ENCODE results near the gene NTRK3.

Gene NTRK3

DNA sequence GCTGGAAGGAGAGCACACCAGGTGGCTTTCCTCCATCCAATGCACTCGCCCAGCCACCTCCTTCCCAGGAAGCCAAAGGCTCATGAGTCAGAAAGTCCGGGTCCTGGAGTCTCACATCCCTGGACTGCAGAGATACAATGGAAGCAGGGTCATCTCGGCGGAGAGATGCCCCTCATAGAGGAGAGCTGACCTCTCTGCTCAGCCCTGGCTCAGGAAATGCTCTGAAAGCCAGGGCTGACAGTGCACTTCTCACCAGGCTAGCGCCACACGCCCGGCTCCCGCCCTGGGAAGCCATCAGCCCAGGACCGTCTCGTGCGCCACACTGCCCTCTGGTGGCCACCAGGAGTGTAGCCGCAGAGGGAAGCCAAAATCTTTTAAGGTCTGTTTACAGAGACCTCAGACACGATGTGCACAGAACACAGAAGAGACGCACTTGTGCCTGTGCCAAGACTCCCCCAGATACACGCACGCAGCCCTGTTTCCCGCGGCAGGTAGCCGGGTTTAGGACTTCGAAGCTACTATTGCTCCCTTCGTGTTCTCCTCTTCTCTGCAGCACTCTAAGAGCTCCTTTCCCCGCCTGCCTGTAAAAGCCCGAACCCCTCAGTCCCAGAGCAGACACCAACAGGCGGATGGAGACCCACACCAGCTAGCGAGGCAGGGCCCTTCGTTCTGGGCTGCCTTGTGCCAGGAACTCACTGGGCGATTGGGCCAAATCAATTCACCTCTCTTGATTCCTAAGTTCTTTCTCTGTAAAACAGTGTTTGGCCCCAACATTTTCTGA is 9.7 kb downstream of the NTRK3 start:
- no peak for TF ChIP-seq GATA2 (IDR thresholded peaks at IDR 0.05; ENCODE audit: low read depth, low read length)
- no peak for TF ChIP-seq GATA3 (IDR thresholded peaks at IDR 0.05; ENCODE audit: low read depth, low read length)

DNA sequence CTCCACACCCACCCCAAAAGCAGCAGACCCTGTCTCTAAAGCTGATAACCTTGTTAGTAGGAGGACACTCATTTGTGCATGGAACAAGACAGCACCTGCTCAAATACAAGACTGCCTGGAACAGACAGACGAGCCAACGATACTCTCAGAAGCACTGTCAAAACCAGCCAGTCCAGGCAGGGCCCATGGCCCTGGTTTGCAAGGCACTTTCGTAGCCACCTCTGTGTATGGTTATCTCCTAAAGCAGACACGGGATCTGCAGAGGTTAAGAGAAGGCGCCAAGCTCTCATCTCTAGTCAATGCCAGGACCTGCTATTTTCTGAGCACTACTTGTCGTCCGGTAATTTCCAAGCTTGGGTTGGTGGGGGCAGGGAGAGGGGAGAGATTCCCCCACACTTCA is 10.5 kb downstream of the NTRK3 start:
- no peak for TF ChIP-seq GATA3 (IDR thresholded peaks at IDR 0.05; ENCODE audit: low read depth, low read length)
- TF ChIP-seq GATA2 (IDR thresholded peaks at IDR 0.05; ENCODE audit: low read depth, low read length) = no peak

DNA sequence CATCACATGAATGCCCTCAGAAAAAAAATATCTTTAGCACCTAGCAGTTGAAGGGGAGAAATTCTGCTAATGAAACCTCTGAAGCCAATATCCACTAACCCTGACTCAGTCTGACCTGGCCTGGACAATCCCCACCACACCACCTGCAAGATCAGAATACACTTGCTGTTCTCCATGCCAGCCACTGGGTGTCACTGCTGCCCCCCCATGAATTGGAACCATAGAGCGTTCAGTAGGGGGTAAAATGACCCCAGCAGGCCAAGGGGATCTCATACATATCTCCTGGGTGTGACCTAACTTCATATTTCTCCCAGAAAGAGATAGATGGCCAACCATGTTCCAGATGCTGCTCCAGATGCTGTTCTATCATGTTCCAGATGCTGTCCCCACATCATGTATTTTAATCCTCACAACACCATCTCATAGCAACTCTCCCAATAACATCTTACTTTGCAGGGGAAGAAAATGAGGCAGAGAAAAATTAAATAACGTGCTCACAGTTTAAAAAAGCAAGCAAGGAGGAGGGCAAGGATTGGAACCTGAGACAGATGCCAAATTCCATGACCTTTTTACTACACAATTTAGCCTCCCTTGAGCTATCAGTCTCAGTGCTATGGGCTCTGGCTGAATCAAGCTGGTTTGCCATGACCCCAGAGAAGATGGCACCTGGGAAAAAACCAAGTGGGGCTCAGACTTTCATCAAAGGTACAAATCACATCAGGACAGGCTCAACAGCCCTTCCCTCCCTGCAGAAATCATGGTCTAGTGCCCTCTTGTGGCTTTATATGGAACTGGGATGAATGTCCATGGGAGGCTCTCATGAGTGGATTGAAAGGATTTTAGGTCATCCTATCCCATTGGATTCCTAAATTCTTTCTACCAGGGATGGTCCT is 12.4 kb downstream of the NTRK3 start:
- TF ChIP-seq GATA2 (IDR thresholded peaks at IDR 0.05; ENCODE audit: low read depth, low read length) (no peak), GATA3 (IDR thresholded peaks at IDR 0.05; ENCODE audit: low read depth, low read length) (no peak)

DNA sequence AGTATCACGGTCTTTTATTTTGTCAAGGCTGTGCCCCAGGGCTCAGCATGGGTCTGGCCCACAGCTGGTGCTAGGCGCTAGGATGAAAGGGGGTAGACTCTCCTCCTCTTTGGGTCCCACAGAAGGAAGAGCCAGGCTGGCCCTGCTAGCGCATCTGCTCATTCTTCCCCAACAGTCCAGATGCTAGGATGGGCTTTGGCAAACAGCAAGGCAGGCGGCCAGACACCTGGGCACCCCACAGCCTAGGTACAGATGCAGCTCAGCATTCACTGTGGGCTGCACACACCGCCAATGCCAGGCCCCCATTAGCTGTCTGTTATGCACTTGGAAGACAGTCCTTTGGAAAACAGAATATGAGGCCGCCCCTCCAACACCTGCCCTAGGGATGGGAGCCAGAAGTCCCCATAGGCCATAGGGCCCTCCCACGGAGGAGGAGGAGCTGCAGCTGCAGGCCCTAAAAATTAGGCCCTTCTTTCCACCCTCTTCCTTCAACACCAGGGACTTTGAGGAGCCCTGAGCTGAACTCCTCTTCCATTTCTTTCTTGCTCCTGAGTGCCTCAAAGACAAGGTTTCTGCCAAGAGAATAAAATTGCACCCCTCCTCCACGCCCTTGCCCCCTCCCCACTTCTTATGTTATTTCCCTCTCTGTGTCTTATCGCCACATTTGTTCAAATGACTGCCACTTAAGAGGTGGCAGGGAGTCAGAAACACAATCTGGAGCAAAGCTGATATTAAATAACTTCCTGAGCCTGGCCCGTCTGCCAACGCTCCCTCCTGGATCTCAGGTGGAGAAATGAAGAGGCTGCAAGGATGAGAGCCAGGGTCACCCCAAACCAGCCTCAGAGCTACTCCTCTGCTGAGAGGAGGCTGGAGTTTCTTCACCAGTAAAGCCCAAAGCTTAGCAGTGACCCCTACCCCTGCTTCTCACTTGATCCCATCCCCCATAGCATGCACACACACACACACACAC is 13.7 kb downstream of the NTRK3 start:
- TF ChIP-seq GATA3 (IDR thresholded peaks at IDR 0.05; ENCODE audit: low read depth, low read length) (no peak), GATA2 (IDR thresholded peaks at IDR 0.05; ENCODE audit: low read depth, low read length) (no peak)

DNA sequence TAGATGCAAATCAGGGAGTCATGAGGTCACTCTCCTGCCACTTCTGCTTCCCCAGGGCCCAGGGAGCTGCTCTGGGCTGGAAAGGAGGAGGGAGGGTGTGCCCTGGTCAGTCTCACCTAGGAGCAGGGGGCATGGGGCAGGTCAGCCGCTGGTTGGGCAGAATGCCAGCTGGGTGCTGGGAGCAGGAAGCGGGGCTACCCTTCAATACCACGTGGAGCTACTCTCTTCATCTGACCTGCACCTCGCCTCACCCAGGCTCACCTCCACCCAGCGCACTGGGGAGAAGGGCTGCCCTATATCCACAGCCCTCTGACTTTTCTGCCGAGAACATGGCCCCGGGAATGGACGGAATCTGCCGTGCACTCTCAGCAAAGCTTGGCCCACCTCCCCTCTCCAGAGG is 15.1 kb downstream of the NTRK3 start:
- TF ChIP-seq GATA3 (IDR thresholded peaks at IDR 0.05; ENCODE audit: low read depth, low read length) (no peak), GATA2 (IDR thresholded peaks at IDR 0.05; ENCODE audit: low read depth, low read length) (no peak)

DNA sequence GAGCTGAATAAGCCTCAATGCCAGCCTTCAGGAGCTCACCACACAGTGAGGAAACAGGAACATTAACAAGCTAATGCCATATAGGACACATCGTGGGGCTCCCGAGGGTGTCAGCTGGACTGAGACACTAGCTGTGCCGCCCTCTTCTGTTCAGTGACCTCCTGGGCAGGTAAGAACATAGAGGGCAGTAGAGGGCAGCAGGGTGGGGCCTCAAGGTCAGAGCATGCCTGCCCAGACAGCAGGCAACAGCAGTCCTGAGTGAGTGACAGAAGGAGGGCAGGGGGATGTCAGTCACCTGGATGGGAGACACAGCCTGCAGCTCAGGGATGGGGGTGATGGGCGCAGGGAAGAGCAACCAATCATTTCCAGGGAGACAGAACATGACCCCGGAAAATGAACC is 15.5 kb downstream of the NTRK3 start:
- TF ChIP-seq GATA3 (IDR thresholded peaks at IDR 0.05; ENCODE audit: low read depth, low read length) = no peak
- no peak for TF ChIP-seq GATA2 (IDR thresholded peaks at IDR 0.05; ENCODE audit: low read depth, low read length)

DNA sequence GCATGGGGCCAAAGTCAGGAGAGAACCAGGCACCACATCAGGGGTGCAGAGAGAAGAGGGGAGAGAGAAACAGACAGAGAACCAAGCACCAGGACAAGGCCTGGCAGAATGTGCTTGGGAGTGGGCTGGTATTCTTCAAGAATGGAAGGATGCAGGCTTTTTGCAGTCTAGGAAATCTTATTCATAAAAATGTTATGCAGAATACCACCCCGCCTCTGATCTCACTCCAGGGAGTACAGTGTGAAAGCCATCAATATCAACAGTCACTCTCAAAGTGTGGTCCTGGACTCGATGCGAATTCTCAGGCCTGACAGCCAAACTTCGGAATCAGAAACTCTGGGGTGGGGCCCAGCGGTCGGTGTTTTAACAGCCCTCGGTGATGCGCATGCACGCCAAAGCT is 16.9 kb downstream of the NTRK3 start:
- TF ChIP-seq GATA3 (IDR thresholded peaks at IDR 0.05; ENCODE audit: low read depth, low read length) = no peak
- TF ChIP-seq GATA2 (IDR thresholded peaks at IDR 0.05; ENCODE audit: low read depth, low read length) = no peak

DNA sequence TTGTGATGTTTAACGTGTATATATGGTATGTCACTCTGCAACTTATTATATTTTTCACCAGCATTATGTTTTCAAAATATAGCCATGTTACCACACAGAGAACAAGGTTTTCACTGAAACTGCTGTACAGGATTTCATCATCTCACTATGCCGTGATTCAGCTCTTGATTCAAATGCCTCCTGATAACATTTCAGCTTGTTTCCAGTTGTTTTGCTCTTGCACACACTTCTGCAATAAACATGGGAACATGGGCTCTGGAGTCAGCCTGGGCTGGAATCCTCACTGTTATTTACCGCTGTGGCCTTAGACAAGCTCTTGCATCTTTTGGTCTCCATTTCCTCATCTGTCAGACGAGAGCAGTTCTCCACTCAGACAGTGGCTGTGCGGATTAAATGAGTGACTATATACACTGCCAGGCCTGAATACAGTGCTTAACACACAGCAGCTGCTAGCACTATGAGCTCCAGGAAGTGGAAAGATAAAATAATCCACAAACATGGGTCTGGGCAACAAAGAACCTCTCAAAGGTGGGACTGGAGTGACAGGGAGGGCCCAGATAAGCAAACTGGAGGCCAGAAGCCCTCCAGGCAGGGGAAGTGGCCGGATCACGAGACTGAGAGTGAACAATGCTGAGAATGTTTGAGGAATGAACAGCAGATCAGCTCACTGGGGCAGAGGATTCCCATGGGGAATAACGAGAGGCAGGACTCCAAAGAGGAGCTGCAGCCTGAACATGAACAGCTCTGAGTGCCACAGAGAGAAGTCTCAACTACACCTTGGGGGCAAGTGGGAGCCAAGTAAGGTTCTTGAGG is 17.7 kb downstream of the NTRK3 start:
- no peak for TF ChIP-seq GATA2 (IDR thresholded peaks at IDR 0.05; ENCODE audit: low read depth, low read length)
- TF ChIP-seq GATA3 (IDR thresholded peaks at IDR 0.05; ENCODE audit: low read depth, low read length) = no peak

DNA sequence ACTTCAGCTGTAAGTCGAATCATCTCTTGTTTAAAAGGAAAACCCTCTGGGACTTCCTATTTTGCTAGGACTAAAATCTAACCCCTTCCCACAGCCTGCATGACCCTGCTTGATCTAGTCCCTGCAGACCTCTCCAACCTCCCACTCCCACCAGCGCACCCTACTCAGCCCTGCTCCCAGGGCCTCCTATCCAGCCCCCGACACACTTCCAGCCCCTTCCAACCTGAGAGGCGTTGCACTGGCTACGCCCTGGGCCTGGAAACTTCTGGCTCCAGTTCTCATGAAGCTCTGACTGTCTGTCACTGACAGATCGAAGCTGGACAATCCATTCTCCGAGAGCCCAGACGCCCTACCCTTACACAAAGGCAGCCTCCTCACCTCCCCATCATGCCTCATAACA is 21.8 kb downstream of the NTRK3 start:
- TF ChIP-seq GATA2 (IDR thresholded peaks at IDR 0.05; ENCODE audit: low read depth, low read length) = no peak
- TF ChIP-seq GATA3 (IDR thresholded peaks at IDR 0.05; ENCODE audit: low read depth, low read length) = no peak

DNA sequence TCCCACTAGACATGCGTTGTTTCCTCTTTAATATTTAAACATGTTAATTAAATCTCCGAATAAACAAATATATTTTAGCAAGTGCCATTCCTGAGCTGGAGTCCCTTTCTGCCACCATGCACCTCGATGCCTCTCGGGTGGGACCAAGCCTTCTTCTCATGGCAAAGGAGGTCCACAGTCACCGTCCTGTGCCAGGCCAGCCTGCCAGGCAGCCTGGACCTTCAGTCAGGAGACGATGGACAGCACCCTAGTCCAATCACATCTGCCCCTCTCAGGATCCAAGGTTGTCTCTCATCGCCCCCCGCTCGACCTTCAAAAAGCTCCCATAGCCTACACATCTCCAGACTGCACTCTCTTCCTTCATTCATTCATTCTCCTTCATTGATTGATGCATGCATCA is 22.6 kb downstream of the NTRK3 start:
- no peak for TF ChIP-seq GATA3 (IDR thresholded peaks at IDR 0.05; ENCODE audit: low read depth, low read length)
- no peak for TF ChIP-seq GATA2 (IDR thresholded peaks at IDR 0.05; ENCODE audit: low read depth, low read length)

DNA sequence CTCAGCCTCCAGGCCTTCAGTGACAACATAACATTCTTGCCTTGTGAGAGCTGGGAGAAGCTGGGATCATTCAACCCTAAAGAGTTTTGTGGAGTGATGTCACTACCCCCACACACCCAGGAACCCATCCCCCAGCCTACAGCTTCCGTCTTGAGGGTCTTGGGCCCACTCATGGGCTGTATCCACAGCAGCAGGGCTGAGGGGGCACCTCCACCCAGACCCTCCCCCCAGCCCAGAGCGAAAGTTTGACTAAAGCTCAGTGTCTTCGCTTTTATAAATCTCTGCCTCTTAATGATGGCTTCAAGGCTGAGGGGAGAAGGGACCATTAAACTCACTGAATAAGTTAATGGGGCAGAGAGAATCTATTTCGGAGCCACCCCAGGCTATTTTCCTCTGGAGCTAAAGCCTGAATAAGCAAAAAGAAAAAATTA is 23.8 kb downstream of the NTRK3 start:
- TF ChIP-seq GATA2 (IDR thresholded peaks at IDR 0.05; ENCODE audit: low read depth, low read length) = no peak
- no peak for TF ChIP-seq GATA3 (IDR thresholded peaks at IDR 0.05; ENCODE audit: low read depth, low read length)

DNA sequence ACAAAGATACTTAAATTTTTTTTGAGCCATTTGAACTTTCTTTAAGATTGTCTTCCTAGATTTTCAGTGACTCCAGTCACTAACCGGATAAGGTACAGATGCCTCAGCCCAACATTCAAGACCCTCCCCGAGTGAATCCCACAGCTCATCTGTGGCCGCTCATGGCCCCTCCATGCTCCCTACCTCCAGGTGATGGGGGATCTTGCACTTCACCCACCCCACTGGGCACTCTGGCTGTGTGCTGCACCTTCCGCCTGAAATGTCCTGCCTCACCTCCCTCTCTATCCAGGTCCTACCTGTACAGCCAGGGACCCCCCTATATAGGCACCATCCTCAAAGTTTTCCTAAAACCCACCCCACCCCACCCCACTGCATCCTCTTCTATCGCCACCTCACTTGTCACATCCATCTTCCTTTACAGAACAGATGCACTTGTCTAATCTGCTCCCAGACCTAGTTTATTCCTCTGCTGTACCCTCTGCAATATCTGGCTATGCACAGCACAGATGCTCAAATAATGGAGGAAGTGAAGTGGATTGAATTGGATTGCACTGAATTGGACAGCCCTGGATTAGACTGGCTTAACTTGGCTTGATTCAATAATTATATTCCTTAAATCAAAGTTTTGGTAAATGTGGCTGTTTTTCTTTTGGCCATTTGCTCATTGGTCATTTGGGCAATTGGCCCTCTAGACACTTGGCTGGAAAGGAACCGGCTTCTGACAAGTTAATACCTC is 24.5 kb downstream of the NTRK3 start:
- no peak for TF ChIP-seq GATA2 (IDR thresholded peaks at IDR 0.05; ENCODE audit: low read depth, low read length)
- TF ChIP-seq GATA3 (IDR thresholded peaks at IDR 0.05; ENCODE audit: low read depth, low read length) = no peak

Data from SH-SY5Y (cell line).